K562 (cell line): ENCODE measurements around the gene RPL18A. TPM values are rescaled to one million over a fixed set of nuclear protein-coding genes. Genes with fewer than 3 reads are reported as not detected.

Experiments used
- ADNP ChIP-seq: fragments of 200-800 bp; sonication (Bioruptor generic); IDR thresholded peaks from 2 replicates; pipeline ENCODE4 v1.6.1; 2016; ENCODE audit warnings: missing genetic modification characterization, missing compliant biosample characterization
- DDX20 ChIP-seq: fragments of 450-650 bp; IDR thresholded peaks from 2 replicates; pipeline ENCODE4 v1.6.1; 2016; ENCODE audit warnings: missing genetic modification characterization, low read depth, mild to moderate bottlenecking, missing compliant biosample characterization, moderate library complexity
- FOXK2 ChIP-seq, 2 experiments: fragments of 450-650 bp; IDR thresholded peaks in 1 of 2; conservative IDR thresholded peaks in 1 of 2; 2 replicates each; pipeline ENCODE4 v1.6.1; 2016; ENCODE audit warnings: low read depth in 2 of 2, mild to moderate bottlenecking in 1 of 2
- GTF2E2 ChIP-seq: fragments of 200-800 bp; sonication (Bioruptor generic); IDR thresholded peaks from 2 replicates; pipeline ENCODE4 v1.6.1; 2016; ENCODE audit warnings: missing genetic modification characterization, missing compliant biosample characterization
- HSF4 ChIP-seq: fragments of 250-450 bp; sonication (Bioruptor Pico); IDR thresholded peaks from 2 replicates; pipeline ENCODE4 v2.1.2; 2022; ENCODE audit warnings: mild to moderate bottlenecking, moderate library complexity, borderline replicate concordance
- KAT7 ChIP-seq: sonication (generic); formaldehyde crosslinking; IDR thresholded peaks from 2 replicates; pipeline ENCODE4 v1.8.0; 2022; ENCODE audit warnings: missing genetic modification reagents, mild to moderate bottlenecking, borderline replicate concordance
- PURB ChIP-seq: sonication (generic); formaldehyde crosslinking; IDR thresholded peaks from 2 replicates; pipeline ENCODE4 v1.9.0; 2021; ENCODE audit warnings: low read depth, mild to moderate bottlenecking, missing genetic modification reagents
- RERE ChIP-seq: sonication (generic); formaldehyde crosslinking; IDR thresholded peaks from 2 replicates; pipeline ENCODE4 v1.8.0; 2023; ENCODE audit warnings: missing genetic modification reagents, mild to moderate bottlenecking, borderline replicate concordance
- SMAD2 ChIP-seq: fragments of 150-350 bp; IDR thresholded peaks from 2 replicates; pipeline ENCODE4 v1.6.1; 2014; ENCODE audit warnings: low read depth, mild to moderate bottlenecking, low read length
- SMARCE1 ChIP-seq: fragments of 450-650 bp; IDR thresholded peaks from 2 replicates; pipeline ENCODE4 v1.7.1; 2016; ENCODE audit warnings: mild to moderate bottlenecking
- TAF1 ChIP-seq: IDR thresholded peaks from 2 replicates; pipeline ENCODE4 v1.6.1; 2011; ENCODE audit warnings: mild to moderate bottlenecking, low read length, moderate library complexity; ENCODE audit not compliant: insufficient read depth, control insufficient read depth, severe bottlenecking; ENCODE audit errors: extremely low read depth
- TFAP4 ChIP-seq: sonication (generic); formaldehyde crosslinking; IDR thresholded peaks from 2 replicates; pipeline ENCODE4 v1.8.0; 2022; ENCODE audit warnings: missing genetic modification reagents, mild to moderate bottlenecking, moderate library complexity, borderline replicate concordance
- TGIF2 ChIP-seq: sonication (generic); formaldehyde crosslinking; IDR thresholded peaks from 2 replicates; pipeline ENCODE4 v1.8.1; 2022; ENCODE audit warnings: mild to moderate bottlenecking, missing genetic modification reagents, moderate library complexity
- XRCC5 ChIP-seq: fragments of 200-400 bp; formaldehyde crosslinking; IDR thresholded peaks from 2 replicates; pipeline ENCODE4 v1.6.1; 2017; ENCODE audit warnings: low read depth, mild to moderate bottlenecking, low read length
- ZBTB43 ChIP-seq: sonication (generic); formaldehyde crosslinking; IDR thresholded peaks from 2 replicates; pipeline ENCODE4 v1.8.0; 2023; ENCODE audit warnings: mild to moderate bottlenecking, missing genetic modification reagents
- ZFP30 ChIP-seq: fragments of 250-450 bp; sonication (Bioruptor Pico); IDR thresholded peaks from 2 replicates; pipeline ENCODE4 v1.8.0; 2022; ENCODE audit warnings: moderate library complexity, mild to moderate bottlenecking, inconsistent platforms, borderline replicate concordance
- ZFX ChIP-seq: sonication (generic); formaldehyde crosslinking; IDR thresholded peaks from 2 replicates; pipeline ENCODE4 v1.8.0; 2022; ENCODE audit warnings: mild to moderate bottlenecking, missing genetic modification reagents, moderate library complexity
- ZNF282 ChIP-seq: sonication (generic); formaldehyde crosslinking; IDR thresholded peaks from 2 replicates; pipeline ENCODE4 v1.8.1; 2023; ENCODE audit warnings: missing genetic modification reagents
- ZNF77 ChIP-seq: fragments of 250-450 bp; sonication (Bioruptor Pico); IDR thresholded peaks from 2 replicates; pipeline ENCODE4 v1.5.0; 2020
- polyA plus RNA-seq, 8 experiments: library from polyadenylated mRNA; depleted of rRNA in 4 of 8; stranded (reverse) in 5 of 8; unstranded in 3 of 8; fragments of >200 nt; fragmentation: Nextera tagmentation in 2 of 8; fragmentation: Illumina TruSeq in 1 of 8; extraction: Ambion mirVana in 2 of 8; extraction: Trizol in 1 of 8; gene quantifications; 2 replicates each; pipeline versions ENCODE4 v1.2.1 to v1.2.3, GENCODE V29; 2011 to 2014; ENCODE audit warnings: inconsistent platforms in 1 of 8, missing spikeins in 1 of 8
- total RNA-seq, 7 experiments: library from RNA; depleted of rRNA in 6 of 7; stranded (reverse); fragments of >200 nt in 6 of 7; fragmentation: Illumina TruSeq in 2 of 7; extraction: Trizol in 2 of 7; gene quantifications; 2 replicates each; pipeline versions ENCODE4 v1.2.1 to v1.2.3, GENCODE V29; 2011 to 2021; ENCODE audit warnings: low replicate concordance in 1 of 7

The RPL18A gene
- total and polyA plus RNA-seq, 9 of the 15 experiments (the other 6 are each of a cell fraction or from before 2014, with no cell fraction given) = 626 to 2,882 (median 1,895) TPM

GRCh38 chr19:17841810-17842662, 17.7 kb upstream of the RPL18A start (continued):
- TF ChIP-seq TFAP4 (CRISPR knock-in tag) (peak; percentile 62), ZFP30 (CRISPR knock-in tag) (no peak), KAT7 (CRISPR knock-in tag) (no peak; the same call in 1 of the 2 replicates), XRCC5 (no peak), PURB (no peak), FOXK2 (conservative IDR thresholded peaks at IDR 0.05 in 1 of 2, IDR thresholded peaks at IDR 0.05 in 1 of 2; ENCODE audit: low read depth in 2 of 2) (no peak), RERE (CRISPR knock-in tag) (no peak), GTF2E2 (no peak), ZFX (CRISPR knock-in tag) (peak; percentile 69), TAF1 (peak; percentile 52), ZBTB43 (CRISPR knock-in tag) (no peak), HSF4 (CRISPR knock-in tag) (no peak), ADNP (tag) (no peak), DDX20 (tag) (no peak), TGIF2 (CRISPR knock-in tag) (no peak; the same call in 1 of the 2 replicates), ZNF77 (CRISPR knock-in tag) (no peak), SMAD2 (no peak), SMARCE1 (no peak), ZNF282 (no peak)
